ENCODE results near the gene C10orf62. TPM values are rescaled to one million over a fixed set of nuclear protein-coding genes. Genes with fewer than 3 reads are reported as not detected.
A peak's percentile ranks its signal among the peaks of the same experiment; 100 is the strongest.

C10orf62 gene
- total RNA-seq, 4 donors from 2014 or later: not detected

- Histone ChIP-seq H3K27ac (peak overlapping the region; percentile 71 to 94 (median 82)), H3K9me3 (no peaks in the 10 kb centered on the region), H3K27me3 (no peaks in the 10 kb centered on the region), H3K4me3 (no peak overlapping the region), H3K4me1 (peaks cover 23 to 60% (median 40%) of the 10 kb centered on the region in 3 donors), H3K36me3 (peaks cover 0 to 36% (median 0%) of the 10 kb centered on the region in 3 donors)
- no peak for DNase-seq
- intact Hi-C loops (cut with DNase I): no loop called here
- TF ChIP-seq POLR2A (IDR thresholded peaks at IDR 0.05) (no peak), CTCF (IDR thresholded peaks at IDR 0.05) (no peak)
- 75% methylated on average over 12 of the region's 33 CpGs; no CpG with 5 or more reads in 1 of the 2 donors for WGBS, 2 donors
Observed at GRCh38 chr10:97570146-97570788, 19.3 kb upstream of the C10orf62 start.

- Histone ChIP-seq H3K27ac (peak overlapping the region; percentile 71 to 94 (median 82)), H3K4me3 (no peak overlapping the region), H3K27me3 (no peaks in the 10 kb centered on the region), H3K4me1 (peaks cover 23 to 61% (median 40%) of the 10 kb centered on the region in 3 donors), H3K9me3 (no peaks in the 10 kb centered on the region), H3K36me3 (peaks cover 0 to 36% (median 0%) of the 10 kb centered on the region in 3 donors)
- no peak for DNase-seq
- intact Hi-C loops (cut with DNase I): no loop called here
- WGBS, 2 donors: 33% methylated on average over 1 of the region's 5 CpGs; no CpG with 5 or more reads in 1 of the 2 donors
- TF ChIP-seq POLR2A (IDR thresholded peaks at IDR 0.05) (no peak), CTCF (IDR thresholded peaks at IDR 0.05) (no peak)
Observed at GRCh38 chr10:97570789-97571471, 18.6 kb upstream of the C10orf62 start.

- TF ChIP-seq POLR2A (IDR thresholded peaks at IDR 0.05): no peak
- no peak for TF ChIP-seq CTCF (IDR thresholded peaks at IDR 0.05)
- H3K27me3 ChIP-seq: no peaks in the 10 kb centered on the region
- no peaks in the 10 kb centered on the region for H3K9me3 ChIP-seq
- peaks cover 23 to 55% (median 34%) of the 10 kb centered on the region in 3 donors for H3K4me1 ChIP-seq
- intact Hi-C loops (cut with DNase I): no loop called here
- WGBS, 2 donors: 47 to 56% methylated on average over 3 of the region's 3 CpGs
- DNase-seq: no peak
- peak overlapping the region; percentile 89 to 94 (median 92) for H3K27ac ChIP-seq
- H3K4me3 ChIP-seq: no peak overlapping the region
- H3K36me3 ChIP-seq: peaks cover 0 to 36% (median 0%) of the 10 kb centered on the region in 3 donors
Observed at GRCh38 chr10:97571622-97572021, 17.9 kb upstream of the C10orf62 start.

GRCh38 chr10:97572214-97572989, 17.1 kb upstream of the C10orf62 start, which contains the start of gene ANKRD2:
Gene ANKRD2 (plus strand): TSS chr10:97572779. CDS start chr10:97572789, 10 bp downstream.
- DNase-seq: no peak
- H3K4me3 ChIP-seq: peak within 1 kb of the TSS in 1 of 4 donors; percentile 4
- H3K36me3 ChIP-seq: peaks cover 0 to 36% (median 0%) of the 10 kb centered on the region in 3 donors
- H3K27ac ChIP-seq: peak within 1 kb of the TSS; percentile 89 to 94 (median 92)
- intact Hi-C loops (cut with DNase I): no loop called here
- WGBS, 2 donors: 50 to 62% methylated on average over 3 to 12 of the region's 16 CpGs
- no peaks in the 10 kb centered on the region for H3K27me3 ChIP-seq
- peaks cover 23 to 55% (median 34%) of the 10 kb centered on the region in 3 donors for H3K4me1 ChIP-seq
- no peaks in the 10 kb centered on the region for H3K9me3 ChIP-seq
- no peak for TF ChIP-seq POLR2A (IDR thresholded peaks at IDR 0.05)
- TF ChIP-seq CTCF (IDR thresholded peaks at IDR 0.05): peak; percentile 41 to 92 (median 80)
